SJSA1 (cell line): ENCODE data around the gene INPP4A. TPM values are rescaled to one million over a fixed set of nuclear protein-coding genes. Genes with fewer than 3 reads are reported as not detected.
A peak's percentile ranks its signal among the peaks of the same experiment; 100 is the strongest.

Experiments
- DNase-seq, 2 experiments: peaks; one replicate each; pipeline ENCODE4 v3.0.0-alpha.2; 2015 to 2020; ENCODE audit warnings: low spot score in 2 of 2, low read depth in 1 of 2
- H3K27ac ChIP-seq: fragments of 250-450 bp; sonication (Bioruptor Pico); 2 replicates; pipeline ENCODE4 v1.5.1; 2020; ENCODE audit warnings: mild to moderate bottlenecking, moderate library complexity
- H3K27me3 ChIP-seq: fragments of 250-450 bp; sonication (Bioruptor Pico); replicated peaks from 2 replicates; pipeline ENCODE4 v1.5.1; 2020; ENCODE audit warnings: mild to moderate bottlenecking, moderate library complexity
- H3K36me3 ChIP-seq: fragments of 250-450 bp; sonication (Bioruptor Pico); 2 replicates; pipeline ENCODE4 v1.5.1; 2020; ENCODE audit warnings: mild to moderate bottlenecking
- H3K4me1 ChIP-seq: fragments of 250-450 bp; sonication (Bioruptor Pico); replicated peaks from 2 replicates; pipeline ENCODE4 v1.6.1; 2021; ENCODE audit warnings: mild to moderate bottlenecking
- H3K4me3 ChIP-seq: fragments of 250-450 bp; sonication (Bioruptor Pico); 2 replicates; pipeline ENCODE4 v1.5.1; 2020; ENCODE audit warnings: mild to moderate bottlenecking
- H3K9me3 ChIP-seq: fragments of 250-450 bp; sonication (Bioruptor Pico); replicated peaks from 2 replicates; pipeline ENCODE4 v1.5.1; 2020; ENCODE audit warnings: mild to moderate bottlenecking
- total RNA-seq: library from RNA; depleted of rRNA; stranded (reverse); fragments of >200 nt; shearing (Covaris generic); gene quantifications from 2 replicates; pipeline ENCODE4 v1.2.3, GENCODE V29; 2014

Gene INPP4A
- total RNA-seq, 1 experiment from 2014 or later, result 16.9 TPM

GRCh38 chr2:98604547-98604946 is 159.9 kb downstream of the INPP4A start:
- Histone ChIP-seq H3K27ac (no peak overlapping the region), H3K4me1 (peaks cover 14% of the 10 kb centered on the region), H3K27me3 (no peaks in the 10 kb centered on the region), H3K9me3 (no peaks in the 10 kb centered on the region; the same call in 1 of the 2 replicates), H3K36me3 (peaks cover 51% of the 10 kb centered on the region), H3K4me3 (no peak overlapping the region)
- no peak for DNase-seq

DNA sequence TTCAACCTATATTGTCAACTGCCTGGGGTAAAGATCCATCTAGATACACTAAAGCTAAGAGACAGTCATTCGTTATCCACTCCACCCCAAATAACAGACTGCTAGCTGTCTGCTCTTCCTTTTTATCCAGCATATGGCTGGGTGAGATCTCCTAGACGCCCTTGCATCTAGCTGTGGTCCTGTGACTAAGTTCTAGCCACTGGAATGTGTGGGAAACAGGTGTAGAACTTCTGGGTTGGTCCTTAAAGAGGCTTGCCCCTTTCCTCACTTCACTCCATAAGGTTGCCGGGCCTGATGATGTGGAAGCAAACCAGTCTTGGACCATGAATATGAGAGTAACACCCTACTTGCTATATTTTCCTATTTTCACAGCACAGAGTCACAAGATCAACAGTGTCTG is 160.4 kb downstream of the INPP4A start:
- no peak overlapping the region for H3K27ac ChIP-seq

GRCh38 chr2:98606431-98606830 is 161.8 kb downstream of the INPP4A start:
- no peaks in the 10 kb centered on the region; the same call in 1 of the 2 replicates for H3K9me3 ChIP-seq
- H3K27me3 ChIP-seq, result no peaks in the 10 kb centered on the region
- H3K27ac ChIP-seq, result no peak overlapping the region
- H3K4me3 ChIP-seq, result no peak overlapping the region
- no peak for DNase-seq
- peaks cover 52% of the 10 kb centered on the region for H3K36me3 ChIP-seq
- peaks cover 26% of the 10 kb centered on the region for H3K4me1 ChIP-seq

More for the DNA sequence above, 160.4 kb downstream of the INPP4A start:
- peaks cover 51% of the 10 kb centered on the region for H3K36me3 ChIP-seq
- peaks cover 19% of the 10 kb centered on the region for H3K4me1 ChIP-seq
- no peak overlapping the region for H3K4me3 ChIP-seq
- DNase-seq, result no peak
- H3K9me3 ChIP-seq, result no peaks in the 10 kb centered on the region; the same call in 1 of the 2 replicates
- H3K27me3 ChIP-seq, result no peaks in the 10 kb centered on the region

DNA sequence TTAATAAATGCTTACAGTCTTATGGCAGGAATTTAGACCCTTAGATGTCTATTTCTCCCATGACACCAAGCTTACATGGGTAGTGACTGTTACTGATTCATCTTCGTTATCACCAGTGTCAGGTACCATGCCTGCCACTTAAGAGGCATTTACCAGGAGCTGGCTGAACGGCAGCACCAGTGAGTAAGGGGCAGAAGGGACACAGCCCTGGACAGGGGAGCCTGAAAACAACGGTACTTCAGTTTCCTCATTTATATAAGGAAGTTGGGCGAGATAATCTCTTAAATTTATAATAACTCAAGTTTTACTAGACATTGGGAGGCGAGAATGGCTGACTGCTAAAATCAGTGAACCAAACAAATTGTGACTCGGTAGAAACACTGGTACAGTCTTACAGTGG is 162.4 kb downstream of the INPP4A start:
- no peak overlapping the region for H3K27ac ChIP-seq

GRCh38 chr2:98607741-98608115 is 163.1 kb downstream of the INPP4A start:
- H3K27ac ChIP-seq, result peak overlapping the region; percentile 95
- H3K4me3 ChIP-seq, result peak overlapping the region; percentile 93
- no peaks in the 10 kb centered on the region; the same call in 1 of the 2 replicates for H3K9me3 ChIP-seq
- H3K27me3 ChIP-seq, result no peaks in the 10 kb centered on the region
- H3K36me3 ChIP-seq, result peaks cover 54% of the 10 kb centered on the region
- DNase-seq, result peak in 1 of 2 experiments; percentile 25
- peaks cover 26% of the 10 kb centered on the region for H3K4me1 ChIP-seq

More for the DNA sequence above, 162.4 kb downstream of the INPP4A start:
- Histone ChIP-seq H3K9me3 (no peaks in the 10 kb centered on the region; the same call in 1 of the 2 replicates), H3K4me1 (peaks cover 26% of the 10 kb centered on the region), H3K36me3 (peaks cover 50% of the 10 kb centered on the region), H3K27me3 (no peaks in the 10 kb centered on the region), H3K4me3 (peak overlapping the region; percentile 93)
- DNase-seq, result no peak

GRCh38 chr2:98608116-98608961 is 163.7 kb downstream of the INPP4A start, which contains the start of the genes COA5 and UNC50:
Gene COA5 (minus strand): TSS chr2:98608512. CDS start chr2:98608405, 107 bp downstream.
Gene UNC50 (plus strand): TSS chr2:98608589. CDS start chr2:98609760, 1,171 bp downstream.
- peak within 1 kb of the TSS; percentile 95 for H3K27ac ChIP-seq
- H3K4me1 ChIP-seq, result peaks cover 26% of the 10 kb centered on the region
- H3K9me3 ChIP-seq, result no peaks in the 10 kb centered on the region; the same call in 1 of the 2 replicates
- H3K27me3 ChIP-seq, result no peaks in the 10 kb centered on the region
- H3K36me3 ChIP-seq, result peaks cover 56% of the 10 kb centered on the region
- peak; percentile 90 to 93 for DNase-seq
- peak within 1 kb of the TSS; percentile 93 for H3K4me3 ChIP-seq

- Histone ChIP-seq H3K27me3 (no peaks in the 10 kb centered on the region), H3K27ac (peak overlapping the region; percentile 95), H3K9me3 (no peaks in the 10 kb centered on the region; the same call in 1 of the 2 replicates), H3K4me1 (peaks cover 26% of the 10 kb centered on the region), H3K36me3 (peaks cover 58% of the 10 kb centered on the region), H3K4me3 (peak overlapping the region; percentile 93)
- peak in 1 of 2 experiments; percentile 28 for DNase-seq
Measured at GRCh38 chr2:98608962-98609604, 164.4 kb downstream of the INPP4A start.

DNA sequence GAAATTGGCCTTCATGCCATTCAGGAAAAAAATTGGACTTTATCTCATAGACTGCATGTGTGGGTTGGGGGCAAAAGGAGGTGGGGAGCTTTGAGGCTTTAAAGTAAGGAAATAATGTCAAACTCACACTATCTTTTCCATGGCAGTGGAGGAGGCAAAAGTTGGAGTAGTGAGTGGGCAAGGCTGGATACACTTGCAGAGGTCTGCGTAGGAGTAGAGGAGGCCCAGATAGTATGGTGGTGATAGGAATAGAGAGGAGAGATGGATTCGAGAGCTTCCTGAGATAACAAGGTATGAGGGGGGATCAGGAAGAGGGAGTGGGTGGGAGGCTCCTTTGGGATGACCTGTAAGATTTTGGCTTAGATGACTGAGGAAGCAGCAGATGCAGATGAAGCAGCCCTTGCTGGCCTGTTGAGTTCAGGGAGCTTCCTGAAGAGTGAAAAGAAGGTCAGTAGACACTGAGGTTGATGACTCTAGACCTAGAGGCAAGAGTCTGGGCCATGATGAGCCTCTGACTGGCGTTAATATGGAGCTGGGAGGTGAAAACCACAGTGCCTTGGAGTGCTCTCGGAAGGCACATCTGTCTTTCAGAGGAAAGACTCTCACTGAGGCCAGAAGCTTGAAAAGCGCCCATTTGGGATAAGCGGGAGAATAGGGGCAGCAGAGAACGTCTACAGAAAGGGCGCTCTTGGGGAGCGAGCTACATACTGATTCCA is 169.5 kb downstream of the INPP4A start:
- Histone ChIP-seq H3K36me3 (peaks cover 82% of the 10 kb centered on the region), H3K4me3 (no peak overlapping the region), H3K27me3 (no peaks in the 10 kb centered on the region), H3K27ac (no peak overlapping the region), H3K4me1 (peaks cover 16% of the 10 kb centered on the region), H3K9me3 (no peaks in the 10 kb centered on the region)
- DNase-seq, result no peak

GRCh38 chr2:98615481-98615880 is 170.8 kb downstream of the INPP4A start:
- Histone ChIP-seq H3K4me1 (peaks cover 3% of the 10 kb centered on the region; the same call in 1 of the 2 replicates), H3K27ac (no peak overlapping the region), H3K36me3 (peaks cover 71% of the 10 kb centered on the region), H3K27me3 (no peaks in the 10 kb centered on the region), H3K4me3 (no peak overlapping the region), H3K9me3 (no peaks in the 10 kb centered on the region)
- no peak for DNase-seq

GRCh38 chr2:98617149-98617548 is 172.5 kb downstream of the INPP4A start:
- no peaks in the 10 kb centered on the region for H3K27me3 ChIP-seq
- peaks cover 56% of the 10 kb centered on the region for H3K36me3 ChIP-seq
- H3K4me3 ChIP-seq, result no peak overlapping the region
- no peak overlapping the region for H3K27ac ChIP-seq
- no peak for DNase-seq
- H3K9me3 ChIP-seq, result no peaks in the 10 kb centered on the region
- no peaks in the 10 kb centered on the region for H3K4me1 ChIP-seq

DNA sequence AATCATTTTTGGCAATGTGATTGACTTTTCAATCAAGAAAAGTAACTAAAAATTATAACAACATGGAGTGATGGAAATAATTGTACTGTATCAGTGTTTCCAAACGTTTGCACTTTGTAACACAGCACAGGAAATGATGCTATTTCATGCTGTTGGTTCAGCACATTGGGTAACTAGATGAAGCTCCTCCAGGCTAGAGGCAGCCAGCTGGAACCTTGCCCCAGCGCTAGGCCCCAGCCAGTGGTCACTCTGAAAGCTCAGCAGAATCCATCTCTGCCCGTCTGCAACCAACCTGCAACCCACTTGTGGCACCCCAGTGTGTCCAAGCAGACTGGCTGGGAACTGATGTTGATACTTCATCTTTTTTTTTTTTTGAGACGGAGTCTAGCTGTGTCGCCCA is 179.0 kb downstream of the INPP4A start:
- H3K27ac ChIP-seq, result no peak overlapping the region
- H3K4me1 ChIP-seq, result no peaks in the 10 kb centered on the region
- H3K9me3 ChIP-seq, result no peaks in the 10 kb centered on the region
- H3K27me3 ChIP-seq, result 0 out of 2 replicates have a peak, but pooled peaks cover 7% of the 10 kb centered on the region
- no peak for DNase-seq
- H3K36me3 ChIP-seq, result no peaks in the 10 kb centered on the region
- no peak overlapping the region for H3K4me3 ChIP-seq

DNA sequence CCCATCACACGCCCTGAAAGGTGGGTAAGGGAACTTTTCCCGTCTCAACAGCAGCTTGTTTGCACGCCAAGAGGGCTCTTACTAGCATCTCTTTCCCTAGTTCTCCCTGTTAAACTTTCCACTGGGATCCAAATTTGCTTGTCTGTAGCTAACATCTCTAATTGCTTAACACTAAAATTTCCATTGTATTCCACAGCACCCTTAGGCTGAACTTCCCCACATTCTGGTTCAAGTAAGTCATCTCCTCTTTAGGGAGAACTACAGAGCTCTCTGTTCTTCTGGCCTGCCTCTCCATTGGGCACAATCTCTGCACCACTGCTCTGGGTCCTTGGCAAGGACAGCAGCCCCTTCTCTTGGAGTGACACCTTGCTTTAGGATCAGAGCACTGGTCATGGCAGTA is 187.7 kb downstream of the INPP4A start:
- Histone ChIP-seq H3K27me3 (peaks cover 8% of the 10 kb centered on the region; the same call in 1 of the 2 replicates), H3K36me3 (no peaks in the 10 kb centered on the region), H3K9me3 (no peaks in the 10 kb centered on the region), H3K4me1 (no peaks in the 10 kb centered on the region), H3K27ac (no peak overlapping the region), H3K4me3 (no peak overlapping the region)
- DNase-seq, result no peak

GRCh38 chr2:98634406-98635092 is 189.9 kb downstream of the INPP4A start:
- Histone ChIP-seq H3K27ac (no peak overlapping the region), H3K4me1 (no peaks in the 10 kb centered on the region), H3K27me3 (peaks cover 8% of the 10 kb centered on the region; the same call in 1 of the 2 replicates), H3K36me3 (no peaks in the 10 kb centered on the region), H3K9me3 (no peaks in the 10 kb centered on the region), H3K4me3 (no peak overlapping the region)
- DNase-seq, result no peak
